Naive thymus-derived CD8-positive, alpha-beta T cell (primary cell): ENCODE measurements around the gene ADRA2B. TPM values are rescaled to one million over a fixed set of nuclear protein-coding genes. Genes with fewer than 3 reads are reported as not detected.

ENCODE experiments used
- ATAC-seq, 2 donors: fragments of 150-1000 bp; cut with Tn5 transposase in 1 of 2; sonication (Bioruptor Pico), chemical (Tn5 transposase) in 1 of 2; 1 replicate in 1 of 2; 2 replicates in 1 of 2; pipeline ENCODE4 v1.10.0; 2021; ENCODE audit warnings: mild to moderate bottlenecking in 2 of 2, moderate library complexity in 2 of 2
- POLR2A ChIA-PET: fragments of 350-600 bp; sonication (Branson Sonifier 250); formaldehyde crosslinking; loops from one replicate; lab custom pipeline; 2021; ENCODE audit warnings: antibody characterized with exemption; lab: Charles Lee
- DNase-seq, 10 donors: peaks; one replicate each; pipeline versions ENCODE4 v3.0.0 to v3.0.0-alpha.2; 2020 to 2022
- H3K27ac Mint-ChIP-seq, 10 donors: one replicate each; pipeline ENCODE4 v1.8.0; 2020 to 2022; ENCODE audit warnings: mild to moderate bottlenecking in 10 of 10, mixed read lengths in 10 of 10, moderate library complexity in 4 of 10, inconsistent platforms in 1 of 10
- H3K27me3 Mint-ChIP-seq, 5 donors: one replicate each; pipeline ENCODE4 v1.8.0; 2021 to 2022; ENCODE audit warnings: mixed read lengths in 5 of 5
- H3K36me3 Mint-ChIP-seq, 3 donors: one replicate each; pipeline ENCODE4 v1.8.0; 2020 to 2022; ENCODE audit warnings: mixed read lengths in 3 of 3, mild to moderate bottlenecking in 2 of 3, inconsistent platforms in 1 of 3
- H3K4me1 Mint-ChIP-seq, 4 donors: one replicate each; pipeline ENCODE4 v1.8.0; 2021 to 2022; ENCODE audit warnings: mixed read lengths in 4 of 4
- H3K4me3 Mint-ChIP-seq, 10 donors: one replicate each; pipeline ENCODE4 v1.8.0; 2020 to 2022; ENCODE audit warnings: mild to moderate bottlenecking in 10 of 10, mixed read lengths in 10 of 10, moderate library complexity in 6 of 10, inconsistent platforms in 1 of 10
- H3K9me3 Mint-ChIP-seq, 9 donors: one replicate each; pipeline ENCODE4 v1.8.0; 2020 to 2022; ENCODE audit warnings: mixed read lengths in 9 of 9, mild to moderate bottlenecking in 3 of 9, inconsistent platforms in 1 of 9, moderate library complexity in 1 of 9
- polyA plus RNA-seq, 3 donors: library from polyadenylated mRNA; unstranded; fragments of 300-500 nt; fragmentation: Illumina TruSeq; gene quantifications; one replicate each; pipeline ENCODE4 v1.2.3, GENCODE V29; 2021
- total RNA-seq, 8 experiments: library from RNA in 2 of 8; stranded (reverse) in 2 of 8; gene quantifications; one replicate each; pipeline ENCODE4 v1.2.3 and lab custom pipeline; 2021 to 2026

The ADRA2B gene
- total and polyA plus RNA-seq, 5 experiments from 2014 or later = 0.22 TPM; not detected in 4

DNA sequence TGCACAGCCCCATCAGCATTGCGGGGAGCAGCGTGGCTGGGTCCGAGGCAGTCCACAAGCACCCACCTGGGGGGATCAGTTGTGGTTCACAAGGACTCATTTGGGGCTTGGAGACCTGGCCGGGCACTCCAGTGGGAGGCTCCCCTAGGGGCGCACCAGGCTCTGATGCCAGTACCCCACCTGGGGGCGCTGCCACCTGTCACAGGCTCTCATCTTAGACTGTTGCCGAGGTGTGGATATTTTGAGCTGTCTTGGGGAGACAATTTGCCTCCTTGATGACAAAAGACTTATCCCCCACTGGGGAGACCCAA, 3.0 kb downstream of the ADRA2B start:
- peaks cover 9 to 25% (median 14%) of the 10 kb centered on the region in 4 donors for H3K4me1 Mint-ChIP-seq
- no peak for ATAC-seq
- no peaks in the 10 kb centered on the region for H3K9me3 Mint-ChIP-seq
- peak in 2 of 10 donors; percentile 5 to 47 for DNase-seq
- peaks cover 0 to 4% (median 2%) of the 10 kb centered on the region in 5 donors for H3K27me3 Mint-ChIP-seq
- no peak overlapping the region for H3K27ac Mint-ChIP-seq
- H3K36me3 Mint-ChIP-seq = no peaks in the 10 kb centered on the region
- POLR2A ChIA-PET = no interaction called here
- no peak overlapping the region for H3K4me3 Mint-ChIP-seq

DNA sequence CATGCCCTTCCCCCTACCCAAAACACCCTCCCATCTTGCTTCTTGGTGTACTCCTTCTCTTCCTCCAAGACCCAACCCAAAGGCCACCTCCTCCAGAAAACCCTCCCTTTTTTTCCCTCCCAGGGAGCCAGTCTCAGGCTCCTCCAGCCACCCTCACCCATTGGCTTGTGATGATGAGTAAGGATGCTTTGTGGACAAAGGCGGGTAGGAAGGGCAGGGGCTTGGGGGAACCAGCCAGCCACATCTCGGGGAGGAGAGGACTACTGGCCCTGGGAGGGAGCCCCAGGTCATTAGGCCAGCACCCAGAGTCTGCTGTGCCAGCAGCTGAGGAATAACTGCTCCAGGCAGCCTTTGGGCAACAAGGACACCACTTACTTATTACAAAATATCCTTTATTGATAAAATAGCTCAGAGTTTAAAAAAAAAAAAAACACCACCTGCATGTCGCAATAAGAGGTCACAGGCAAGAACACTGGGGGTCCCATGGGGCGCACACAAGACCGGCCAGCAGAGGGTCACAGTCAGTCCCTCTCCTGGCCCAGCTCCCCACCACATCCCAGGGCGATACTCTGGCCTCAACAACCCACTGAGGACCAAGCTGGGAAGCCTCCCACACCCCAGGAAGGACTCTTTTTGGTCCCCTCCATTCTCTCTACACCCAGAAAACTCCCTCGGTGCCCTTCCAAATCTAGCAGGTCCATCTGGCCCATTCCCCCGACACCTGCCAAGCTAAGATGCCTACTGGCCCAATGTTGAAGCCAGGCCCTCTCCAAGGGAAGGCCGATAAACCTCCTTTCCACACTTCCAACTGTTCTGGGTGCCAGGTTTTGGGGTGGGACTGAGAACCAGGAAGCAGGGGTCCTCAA, 3.6 kb downstream of the ADRA2B start:
- Mint-ChIP-seq H3K9me3 (no peaks in the 10 kb centered on the region), H3K36me3 (no peaks in the 10 kb centered on the region), H3K4me1 (peaks cover 9 to 23% (median 14%) of the 10 kb centered on the region in 4 donors), H3K27ac (no peak overlapping the region), H3K4me3 (no peak overlapping the region), H3K27me3 (peaks cover 0 to 4% (median 0%) of the 10 kb centered on the region in 5 donors)
- peak in 2 of 10 donors; percentile 0 to 55 for DNase-seq
- POLR2A ChIA-PET = no interaction called here
- ATAC-seq = no peak

DNA sequence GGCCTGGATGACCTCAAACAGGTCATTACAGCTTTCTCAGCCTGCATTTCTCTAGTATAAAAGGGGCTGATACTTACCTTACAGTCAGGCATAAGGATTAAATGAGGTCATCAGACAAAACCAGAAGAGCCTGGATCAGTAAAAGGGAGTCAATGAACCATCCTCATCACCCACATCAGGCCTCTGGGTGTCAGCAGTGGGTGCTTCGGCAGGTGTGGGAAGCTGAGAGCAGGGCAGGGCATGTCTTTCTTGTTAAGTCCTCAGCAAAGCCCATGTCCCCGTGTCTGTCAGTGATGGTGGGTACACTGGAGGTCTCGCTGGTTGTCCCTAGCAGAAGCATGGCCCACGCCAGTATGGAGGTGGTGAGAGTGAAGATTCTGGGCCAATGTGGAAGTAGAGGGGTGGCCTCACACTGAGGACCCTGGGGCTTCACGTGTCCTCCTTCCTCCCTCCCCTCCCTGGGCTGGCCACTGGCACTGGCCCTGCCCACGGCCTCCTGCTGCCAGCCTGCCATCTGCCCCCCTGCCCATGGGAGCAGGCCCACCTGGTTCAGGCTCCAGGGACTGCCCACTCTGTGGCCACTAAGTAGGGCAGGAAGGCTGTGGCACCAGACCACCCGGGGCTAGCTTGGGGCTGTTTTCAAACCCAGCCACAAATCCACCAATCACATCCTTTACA, 4.4 kb downstream of the ADRA2B start:
- H3K4me1 Mint-ChIP-seq = peaks cover 3 to 17% (median 11%) of the 10 kb centered on the region in 4 donors
- POLR2A ChIA-PET = no interaction called here
- H3K4me3 Mint-ChIP-seq = peak overlapping the region in 1 of 10 donors; percentile 34
- no peaks in the 10 kb centered on the region for H3K9me3 Mint-ChIP-seq
- peak overlapping the region in 1 of 10 donors; percentile 41 for H3K27ac Mint-ChIP-seq
- H3K27me3 Mint-ChIP-seq = peaks cover 0 to 4% (median 0%) of the 10 kb centered on the region in 5 donors
- H3K36me3 Mint-ChIP-seq = no peaks in the 10 kb centered on the region
- ATAC-seq (no peak), DNase-seq (peak in 2 of 10 donors; percentile 0 to 35)

DNA sequence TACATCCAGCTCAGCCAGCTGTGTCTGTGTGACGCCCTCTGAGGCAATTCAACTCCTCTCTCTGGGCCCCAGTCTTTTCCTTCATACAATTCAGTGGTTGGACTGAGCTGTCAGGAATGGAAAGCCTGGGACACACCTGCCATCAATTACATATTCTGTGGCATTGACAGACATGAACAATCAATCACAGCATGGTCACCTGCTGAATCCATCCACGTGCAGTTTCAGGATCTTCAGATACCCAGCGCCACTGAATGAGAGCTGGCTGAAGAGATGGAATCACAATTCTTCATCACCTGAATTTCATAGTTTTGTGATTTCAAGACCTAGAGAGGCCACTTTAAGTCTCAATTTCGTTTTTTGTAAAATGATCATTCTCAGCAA, 5.1 kb downstream of the ADRA2B start:
- Mint-ChIP-seq H3K4me3 (no peak overlapping the region), H3K9me3 (peaks cover 0 to 3% (median 0%) of the 10 kb centered on the region in 9 donors), H3K27me3 (peaks cover 0 to 4% (median 0%) of the 10 kb centered on the region in 5 donors), H3K4me1 (peaks cover 3 to 15% (median 11%) of the 10 kb centered on the region in 4 donors), H3K36me3 (no peaks in the 10 kb centered on the region), H3K27ac (no peak overlapping the region)
- DNase-seq = peak in 1 of 10 donors; percentile 21
- POLR2A ChIA-PET = no interaction called here
- ATAC-seq = no peak

DNA sequence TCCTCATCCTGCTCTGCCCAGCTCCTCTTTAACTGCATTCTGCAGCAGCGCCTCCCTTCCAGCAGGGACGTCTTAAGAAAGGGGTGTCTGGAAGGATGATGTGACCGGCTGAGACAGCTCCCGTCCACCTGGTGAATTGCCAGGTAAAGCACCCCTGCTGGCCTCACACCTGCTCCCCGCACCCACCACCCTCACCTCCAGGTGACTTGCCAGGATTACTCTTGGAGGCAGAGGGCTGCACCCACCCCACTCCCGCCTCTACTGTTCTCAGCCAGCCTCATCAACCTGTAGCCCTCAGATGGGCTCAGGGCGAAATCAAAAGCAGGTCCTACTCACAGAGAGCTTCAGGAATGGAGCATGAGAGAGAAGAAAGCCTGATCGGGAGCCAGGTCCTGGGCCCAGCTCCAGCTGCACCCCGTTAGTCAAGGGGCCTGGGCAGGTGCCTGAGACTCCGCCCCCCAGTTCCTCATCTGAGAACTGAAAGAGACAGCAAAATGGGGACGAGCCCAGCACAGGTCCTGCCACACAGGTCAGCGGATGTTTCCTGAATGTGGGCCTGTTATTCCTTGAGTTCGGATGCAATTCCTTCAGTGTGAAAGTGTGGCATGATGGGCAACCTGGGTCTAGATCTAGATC, 5.6 kb downstream of the ADRA2B start:
- peaks cover 0 to 3% (median 0%) of the 10 kb centered on the region in 5 donors for H3K27me3 Mint-ChIP-seq
- ATAC-seq = no peak
- H3K9me3 Mint-ChIP-seq = peaks cover 0 to 7% (median under 1%) of the 10 kb centered on the region in 9 donors
- peak overlapping the region in 1 of 10 donors; percentile 28 for H3K27ac Mint-ChIP-seq
- peaks cover 0 to 1% (median 0%) of the 10 kb centered on the region in 3 donors for H3K36me3 Mint-ChIP-seq
- POLR2A ChIA-PET = no interaction called here
- DNase-seq = peak in 2 of 10 donors; percentile 1 to 57
- H3K4me1 Mint-ChIP-seq = peaks cover 2 to 10% (median 9%) of the 10 kb centered on the region in 4 donors
- H3K4me3 Mint-ChIP-seq = no peak overlapping the region

DNA sequence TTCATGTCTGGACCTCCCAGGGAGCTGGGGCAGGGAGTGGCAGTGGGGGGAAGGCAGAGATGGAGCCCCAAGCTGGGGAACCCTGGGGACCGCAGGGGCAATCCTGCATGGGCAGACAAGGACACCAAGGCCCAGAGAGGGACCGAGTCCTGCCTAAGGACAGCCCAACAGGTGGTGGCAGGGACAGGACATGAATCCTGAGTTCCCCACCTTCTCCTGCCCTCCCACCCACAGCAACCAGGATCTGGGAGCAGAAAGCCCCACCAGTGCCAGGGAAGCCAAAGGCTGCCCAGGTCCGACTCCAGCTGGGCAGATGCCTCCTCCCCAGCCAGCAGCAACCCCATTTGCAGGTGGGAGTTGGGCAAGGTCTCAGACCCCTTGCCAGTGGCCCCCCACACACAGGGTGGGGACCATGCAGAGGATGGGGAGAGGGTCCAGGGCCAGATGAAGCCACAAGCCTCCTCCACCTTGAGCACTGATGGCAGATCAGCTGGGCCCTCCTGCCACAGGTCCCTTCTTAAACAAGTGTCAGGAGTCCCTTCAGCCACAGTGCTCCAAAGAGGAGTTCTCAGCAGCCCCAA, 6.3 kb downstream of the ADRA2B start:
- H3K4me3 Mint-ChIP-seq = no peak overlapping the region
- H3K27ac Mint-ChIP-seq = no peak overlapping the region

DNA sequence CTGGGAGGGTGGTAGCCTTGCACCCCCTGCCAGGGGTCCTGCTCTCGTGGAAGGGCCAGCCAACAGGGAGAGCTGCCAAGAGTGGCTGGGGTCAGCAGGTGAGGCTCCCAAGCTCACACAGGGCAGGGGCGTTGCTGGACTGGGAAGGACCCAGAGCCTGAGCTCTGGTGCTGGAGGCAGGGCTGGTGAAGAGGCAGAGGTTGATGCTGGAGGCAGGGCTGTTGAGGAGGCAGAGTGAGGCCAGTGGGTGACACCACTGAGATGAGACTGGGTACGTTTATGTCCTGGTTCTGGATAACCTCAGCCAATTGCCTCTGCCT, 7.0 kb downstream of the ADRA2B start:
- ATAC-seq (no peak), DNase-seq (no peak)
- Mint-ChIP-seq H3K27me3 (peaks cover 0 to 3% (median 0%) of the 10 kb centered on the region in 5 donors), H3K36me3 (peaks cover 0 to 9% (median 8%) of the 10 kb centered on the region in 3 donors), H3K9me3 (peaks cover 0 to 17% (median 10%) of the 10 kb centered on the region in 9 donors), H3K4me3 (no peak overlapping the region), H3K27ac (peak overlapping the region in 1 of 10 donors; percentile 50), H3K4me1 (peaks cover 0 to 5% (median 4%) of the 10 kb centered on the region in 4 donors)
- POLR2A ChIA-PET = no interaction called here

More for the DNA sequence above, 6.3 kb downstream of the ADRA2B start:
- ATAC-seq = no peak
- H3K36me3 Mint-ChIP-seq = peaks cover 0 to 9% (median 7%) of the 10 kb centered on the region in 3 donors
- POLR2A ChIA-PET = no interaction called here
- peaks cover 0 to 14% (median 7%) of the 10 kb centered on the region in 9 donors for H3K9me3 Mint-ChIP-seq
- H3K4me1 Mint-ChIP-seq = peaks cover 0 to 5% (median 4%) of the 10 kb centered on the region in 4 donors
- DNase-seq = peak in 2 of 10 donors; percentile 1 to 31
- peaks cover 0 to 3% (median 0%) of the 10 kb centered on the region in 5 donors for H3K27me3 Mint-ChIP-seq

DNA sequence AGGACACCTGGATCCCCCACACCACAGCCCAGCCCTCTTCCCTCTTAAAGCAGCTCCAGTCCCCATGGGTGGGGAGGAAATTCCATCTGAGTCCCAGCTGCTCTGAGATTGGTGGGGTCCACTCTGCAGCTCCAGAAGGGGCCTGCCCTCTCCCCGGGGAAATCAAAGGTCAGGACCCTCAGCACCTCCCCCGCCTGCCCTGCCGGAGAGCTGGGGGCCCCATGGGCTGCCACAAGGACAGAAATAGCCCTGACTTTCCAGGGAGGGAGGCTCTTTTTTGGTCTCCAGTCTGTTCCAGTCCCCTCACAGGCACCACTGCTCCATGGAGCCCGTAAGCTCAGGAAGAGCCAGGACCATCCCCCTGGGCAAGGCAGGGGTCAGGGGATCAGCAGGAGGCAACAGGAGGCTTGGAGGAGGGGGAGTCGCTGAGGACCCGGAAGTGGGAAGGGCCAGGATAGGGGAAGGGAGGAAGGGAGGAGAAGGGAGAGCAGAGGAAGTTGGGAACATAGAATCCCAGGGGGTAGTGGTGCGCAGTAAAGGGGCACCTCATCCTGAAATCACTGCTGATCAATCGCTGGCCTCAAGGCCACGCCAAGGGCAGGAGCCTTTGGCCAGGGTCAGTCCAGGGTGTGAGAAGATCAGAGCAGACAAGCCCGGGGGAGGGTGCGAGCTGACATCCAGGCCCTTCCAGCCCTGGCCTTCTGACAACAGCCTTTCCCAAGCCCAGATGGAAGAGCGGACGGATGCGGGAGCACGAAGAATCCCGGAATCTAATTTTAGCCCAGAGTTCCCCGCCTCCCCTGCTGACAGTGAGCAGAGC, 7.6 kb downstream of the ADRA2B start:
- Mint-ChIP-seq H3K4me3 (no peak overlapping the region), H3K27me3 (peaks cover 0 to 3% (median 0%) of the 10 kb centered on the region in 5 donors), H3K9me3 (peaks cover 0 to 17% (median 10%) of the 10 kb centered on the region in 9 donors), H3K27ac (no peak overlapping the region), H3K4me1 (peaks cover 0 to 5% (median 4%) of the 10 kb centered on the region in 4 donors), H3K36me3 (peaks cover 0 to 9% (median 8%) of the 10 kb centered on the region in 3 donors)
- POLR2A ChIA-PET = no interaction called here
- ATAC-seq (no peak), DNase-seq (peak in 1 of 10 donors; percentile 43)

DNA sequence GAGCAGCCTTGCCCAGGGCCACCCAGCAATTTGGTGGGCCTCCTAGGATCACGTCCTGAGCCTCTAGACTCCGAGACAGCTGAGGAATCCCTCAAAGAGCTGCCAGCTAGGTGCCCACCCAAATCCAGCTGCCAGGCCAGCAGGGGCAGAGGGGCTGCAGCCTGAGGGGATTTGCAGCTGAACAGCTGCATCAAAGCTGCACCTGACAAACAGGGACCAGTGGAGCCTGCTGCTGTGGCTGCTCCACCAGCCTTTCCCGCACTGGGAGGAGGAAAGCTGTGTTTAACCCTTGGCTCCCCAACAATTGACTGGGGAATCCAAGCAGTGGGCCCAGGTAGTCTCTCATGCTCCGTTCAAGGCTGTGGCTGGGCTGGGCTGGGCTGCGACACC, 8.2 kb downstream of the ADRA2B start:
- Mint-ChIP-seq H3K4me3 (no peak overlapping the region), H3K9me3 (peaks cover 0 to 17% (median 10%) of the 10 kb centered on the region in 9 donors), H3K27me3 (peaks cover 0 to 3% (median 0%) of the 10 kb centered on the region in 5 donors), H3K36me3 (peaks cover 0 to 9% (median 8%) of the 10 kb centered on the region in 3 donors), H3K4me1 (peaks cover 0 to 5% (median 4%) of the 10 kb centered on the region in 4 donors), H3K27ac (peak overlapping the region in 1 of 10 donors; percentile 11)
- POLR2A ChIA-PET = no interaction called here
- no peak for ATAC-seq
- DNase-seq = no peak

DNA sequence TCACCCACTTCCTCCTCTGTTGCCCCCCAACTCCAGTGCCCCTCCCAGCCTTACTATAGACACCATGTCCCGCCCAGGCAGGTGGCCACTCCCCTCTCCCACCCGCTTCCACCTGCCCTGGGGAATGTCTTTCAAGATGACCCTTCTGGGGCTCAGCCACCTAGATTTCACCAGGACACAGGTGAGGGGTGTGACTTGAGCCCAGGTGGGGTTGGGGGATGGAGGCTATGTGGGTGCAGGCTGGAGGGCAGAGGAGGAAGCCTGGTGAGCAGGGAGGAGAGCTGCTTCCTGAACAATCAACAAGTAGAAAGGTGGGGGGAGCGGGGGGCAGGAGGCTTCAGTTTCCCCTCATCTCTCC, 8.7 kb downstream of the ADRA2B start:
- peaks cover 0 to 9% (median 8%) of the 10 kb centered on the region in 3 donors for H3K36me3 Mint-ChIP-seq
- DNase-seq = peak in 1 of 10 donors; percentile 38
- no peak for ATAC-seq
- peaks cover 0 to 5% (median 4%) of the 10 kb centered on the region in 4 donors for H3K4me1 Mint-ChIP-seq
- H3K9me3 Mint-ChIP-seq = peaks cover 0 to 19% (median 10%) of the 10 kb centered on the region in 9 donors
- H3K27ac Mint-ChIP-seq = peak overlapping the region in 1 of 10 donors; percentile 81
- peak overlapping the region in 1 of 10 donors; percentile 30 for H3K4me3 Mint-ChIP-seq
- peaks cover 0 to 3% (median 0%) of the 10 kb centered on the region in 5 donors for H3K27me3 Mint-ChIP-seq
- POLR2A ChIA-PET = no interaction called here

DNA sequence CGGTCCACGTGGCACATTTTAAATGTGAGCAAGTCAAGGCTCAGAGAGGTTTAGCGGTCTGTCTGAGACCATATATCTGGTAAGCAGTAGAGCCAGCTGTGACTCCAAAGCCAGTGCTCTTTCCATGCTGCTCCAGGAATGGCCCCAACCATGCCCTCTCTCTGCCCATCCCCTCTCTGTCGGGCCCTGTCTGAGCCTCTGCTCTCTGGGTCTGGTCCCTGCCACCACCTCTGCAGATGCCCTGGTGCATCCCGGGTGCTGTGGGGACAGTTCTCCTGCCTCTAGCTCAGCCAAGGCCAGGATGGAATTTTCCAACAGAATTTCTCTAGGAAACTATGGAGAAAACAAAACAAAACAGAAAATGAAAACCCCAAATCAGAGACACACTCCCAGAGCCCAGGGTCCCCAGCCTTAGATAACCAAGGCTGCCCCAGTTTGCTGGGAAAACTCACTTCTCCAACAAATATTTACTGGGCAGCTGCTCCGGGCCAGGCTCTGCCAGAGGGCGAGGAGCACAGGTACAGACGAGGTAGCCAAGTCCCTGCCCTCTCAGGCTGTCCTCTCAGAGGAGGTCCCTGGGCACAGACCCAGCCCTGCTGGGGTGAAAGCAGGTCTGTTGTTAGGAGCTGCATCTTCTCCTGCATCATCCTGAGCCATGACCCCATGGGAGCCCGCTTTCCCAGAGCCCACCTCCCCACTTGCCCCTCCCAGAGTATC, 9.2 kb downstream of the ADRA2B start:
- Mint-ChIP-seq H3K4me3 (no peak overlapping the region), H3K9me3 (peaks cover 0 to 21% (median 10%) of the 10 kb centered on the region in 9 donors), H3K27ac (peak overlapping the region in 2 of 10 donors; percentile 44 to 81), H3K4me1 (peaks cover 0 to 5% (median 4%) of the 10 kb centered on the region in 4 donors), H3K36me3 (peaks cover 0 to 9% (median 8%) of the 10 kb centered on the region in 3 donors), H3K27me3 (peaks cover 0 to 3% (median 0%) of the 10 kb centered on the region in 5 donors)
- POLR2A ChIA-PET = no interaction called here
- ATAC-seq (no peak), DNase-seq (peak in 1 of 10 donors; percentile 35)
